AG04450 (cell line): ENCODE measurements around the gene MOGAT2. TPM values are rescaled to one million over a fixed set of nuclear protein-coding genes. Genes with fewer than 3 reads are reported as not detected.

Source experiments
- CTCF ChIA-PET: fragments of 300-600, 350-600 bp; formaldehyde crosslinking; extraction: SDS; loops from one replicate; lab custom pipeline; 2022; ENCODE audit warnings: antibody characterized with exemption, inconsistent platforms; lab: Charles Lee
- POLR2A ChIA-PET: fragments of 350-600 bp; formaldehyde crosslinking; extraction: SDS; loops from one replicate; lab custom pipeline; 2021; ENCODE audit warnings: antibody characterized with exemption, inconsistent platforms; lab: Yijun Ruan, JAX
- DNase-seq: peaks from one replicate; pipeline ENCODE4 v3.0.0-alpha.2; 2011; ENCODE audit warnings: low read depth, low spot score
- H3K27ac ChIP-seq: one replicate; pipeline ENCODE4 v1.5.1; 2012; ENCODE audit warnings: low read depth, low read length, control low read depth
- H3K27me3 ChIP-seq: one replicate; pipeline ENCODE4 v1.6.0; 2012; ENCODE audit warnings: low read length; ENCODE audit not compliant: control insufficient read depth, insufficient read depth
- H3K4me3 ChIP-seq: 2 replicates; pipeline ENCODE4 v1.5.1; 2011; ENCODE audit warnings: mild to moderate bottlenecking, low read depth, low read length, control low read depth
- H3K9me3 ChIP-seq: 2 replicates; pipeline ENCODE4 v1.5.1; 2012; ENCODE audit warnings: low read length; ENCODE audit not compliant: control insufficient read depth, insufficient read depth
- polyA plus RNA-seq: library from polyadenylated mRNA; depleted of rRNA; stranded (reverse); fragments of >200 nt; gene quantifications from 2 replicates; pipeline ENCODE4 v1.2.3, GENCODE V29; 2011
- TF ChIP-seq, protein P1 (sequence below): IDR thresholded peaks from 2 replicates; pipeline ENCODE4 v1.5.1; 2011; ENCODE audit warnings: low read depth, low read length, control low read depth, inconsistent platforms

Gene MOGAT2
- polyA plus RNA-seq, 1 experiment, result not detected

DNA sequence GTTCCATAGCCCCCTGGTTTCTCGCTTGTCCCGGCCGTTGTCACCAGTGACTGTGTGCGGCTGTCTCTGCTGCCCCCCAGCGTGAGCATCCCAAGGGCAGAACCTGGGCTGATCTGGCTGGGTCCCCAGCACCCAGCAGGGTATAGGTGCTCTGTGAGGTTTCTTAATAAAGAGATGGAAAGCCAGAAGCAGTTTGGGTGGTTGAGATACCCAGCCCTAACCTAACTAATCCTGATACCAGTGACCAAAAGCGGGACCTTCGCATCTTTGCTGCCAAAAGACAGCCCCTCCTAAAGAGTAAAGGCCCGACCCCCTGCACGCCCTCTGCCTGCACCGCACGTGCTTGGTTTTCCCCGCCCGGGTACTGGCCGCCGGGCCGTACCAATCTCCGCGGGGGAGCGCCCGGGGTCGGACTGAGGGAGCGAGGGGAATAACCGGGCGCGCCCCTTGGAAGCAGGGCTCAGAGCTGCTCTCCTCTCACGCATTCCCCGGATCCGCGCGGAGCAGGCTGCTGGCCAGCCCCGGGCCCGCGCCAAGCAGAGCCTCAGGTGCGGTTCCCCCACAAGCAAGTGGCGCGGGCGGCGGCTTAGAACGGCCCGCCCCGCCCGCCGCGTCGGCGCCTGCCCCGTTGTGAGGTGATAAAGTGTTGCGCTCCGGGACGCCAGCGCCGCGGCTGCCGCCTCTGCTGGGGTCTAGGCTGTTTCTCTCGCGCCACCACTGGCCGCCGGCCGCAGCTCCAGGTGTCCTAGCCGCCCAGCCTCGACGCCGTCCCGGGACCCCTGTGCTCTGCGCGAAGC is 50.7 kb downstream of the MOGAT2 start, which contains the start of gene DGAT2:
DGAT2 (plus strand) TSS at position 667 of the 797 bp plus-strand sequence. CDS start 214 bp downstream, outside the sequence.
- H3K4me3 ChIP-seq, result peak within 1 kb of the TSS; percentile 54
- H3K9me3 ChIP-seq, result no peaks in the 10 kb centered on the region; the same call in 1 of the 2 replicates
- no peak within 1 kb of the TSS for H3K27ac ChIP-seq
- H3K27me3 ChIP-seq, result peaks cover 57% of the 10 kb centered on the region
- CTCF ChIA-PET, result interaction anchor here (0.6 to 1.0 kb wide), 2 partner anchors 45 to 221 kb away, joined by 3 read pairs; no protein-coding TSS in a partner anchor
- TF ChIP-seq, protein P1, sequence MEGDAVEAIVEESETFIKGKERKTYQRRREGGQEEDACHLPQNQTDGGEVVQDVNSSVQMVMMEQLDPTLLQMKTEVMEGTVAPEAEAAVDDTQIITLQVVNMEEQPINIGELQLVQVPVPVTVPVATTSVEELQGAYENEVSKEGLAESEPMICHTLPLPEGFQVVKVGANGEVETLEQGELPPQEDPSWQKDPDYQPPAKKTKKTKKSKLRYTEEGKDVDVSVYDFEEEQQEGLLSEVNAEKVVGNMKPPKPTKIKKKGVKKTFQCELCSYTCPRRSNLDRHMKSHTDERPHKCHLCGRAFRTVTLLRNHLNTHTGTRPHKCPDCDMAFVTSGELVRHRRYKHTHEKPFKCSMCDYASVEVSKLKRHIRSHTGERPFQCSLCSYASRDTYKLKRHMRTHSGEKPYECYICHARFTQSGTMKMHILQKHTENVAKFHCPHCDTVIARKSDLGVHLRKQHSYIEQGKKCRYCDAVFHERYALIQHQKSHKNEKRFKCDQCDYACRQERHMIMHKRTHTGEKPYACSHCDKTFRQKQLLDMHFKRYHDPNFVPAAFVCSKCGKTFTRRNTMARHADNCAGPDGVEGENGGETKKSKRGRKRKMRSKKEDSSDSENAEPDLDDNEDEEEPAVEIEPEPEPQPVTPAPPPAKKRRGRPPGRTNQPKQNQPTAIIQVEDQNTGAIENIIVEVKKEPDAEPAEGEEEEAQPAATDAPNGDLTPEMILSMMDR, result no peak; the same call in 1 of the 2 replicates
- POLR2A ChIA-PET, result no interaction called here
- DNase-seq, result no peak

DNA sequence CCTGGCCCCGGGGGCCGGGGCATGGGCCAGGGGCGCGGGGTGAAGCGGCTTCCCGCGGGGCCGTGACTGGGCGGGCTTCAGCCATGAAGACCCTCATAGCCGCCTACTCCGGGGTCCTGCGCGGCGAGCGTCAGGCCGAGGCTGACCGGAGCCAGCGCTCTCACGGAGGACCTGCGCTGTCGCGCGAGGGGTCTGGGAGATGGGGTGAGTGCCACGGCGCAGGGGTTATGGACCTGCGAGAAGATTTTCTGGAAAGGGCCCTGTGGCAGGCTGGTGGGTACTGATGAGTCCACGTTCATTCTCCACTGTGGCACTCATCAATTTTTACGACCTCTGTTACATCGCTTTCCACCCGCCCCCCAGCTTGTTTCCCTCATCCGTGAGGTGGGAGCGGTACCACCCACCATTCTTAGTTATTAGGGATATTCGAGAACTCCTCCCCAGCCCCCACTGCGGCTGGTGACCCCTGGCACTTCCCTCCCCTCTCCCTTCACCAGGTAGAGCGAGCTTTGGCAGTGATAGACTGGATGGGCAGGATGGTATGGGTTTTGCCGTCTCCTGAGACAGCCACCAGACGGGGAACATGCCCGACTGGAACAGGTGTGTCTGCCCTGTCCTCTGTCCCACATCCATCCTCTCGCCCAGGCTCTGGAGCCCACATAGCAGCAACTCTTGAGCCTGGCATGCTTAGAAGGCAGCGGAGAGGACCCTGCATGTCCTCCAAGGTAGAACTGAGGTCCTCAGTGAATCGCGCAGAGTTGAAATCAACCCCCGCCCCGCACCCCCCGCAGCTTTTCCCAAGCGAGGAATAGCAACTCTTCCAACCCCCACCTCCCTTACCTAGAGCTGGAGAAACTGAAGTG is 51.5 kb downstream of the MOGAT2 start:
- ChIA-PET CTCF (interaction anchor here (0.6 to 1.0 kb wide), 3 partner anchors 46 to 222 kb away, joined by 3 read pairs; no protein-coding TSS in a partner anchor), POLR2A (no interaction called here)
- no peaks in the 10 kb centered on the region; the same call in 1 of the 2 replicates for H3K9me3 ChIP-seq
- H3K27ac ChIP-seq, result no peak overlapping the region
- DNase-seq, result no peak
- H3K4me3 ChIP-seq, result peak overlapping the region; percentile 54; the same call in 1 of the 2 replicates
- peaks cover 53% of the 10 kb centered on the region for H3K27me3 ChIP-seq
- TF ChIP-seq, protein P1, result no peak

DNA sequence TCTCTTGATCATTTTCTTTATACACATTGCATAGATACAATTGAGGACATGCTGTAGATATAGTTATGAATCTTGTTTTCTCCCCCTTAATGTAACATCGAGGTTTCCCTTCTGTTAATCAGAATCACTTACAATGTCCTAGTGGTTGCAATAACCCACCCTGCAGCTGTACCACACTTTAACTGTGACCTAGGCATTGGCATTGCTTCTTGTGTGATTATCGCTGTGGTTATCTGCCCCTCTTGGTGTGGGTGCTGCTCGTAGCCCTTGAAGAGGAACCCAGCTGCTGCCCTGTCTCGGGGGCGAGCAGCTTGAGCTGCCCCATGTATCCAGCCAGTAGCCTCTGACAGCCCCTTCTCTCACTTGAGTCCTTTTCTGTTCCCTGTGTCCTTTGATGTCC is 52.5 kb downstream of the MOGAT2 start:
- Histone ChIP-seq H3K9me3 (no peaks in the 10 kb centered on the region; the same call in 1 of the 2 replicates), H3K27ac (no peak overlapping the region), H3K27me3 (peaks cover 48% of the 10 kb centered on the region), H3K4me3 (no peak overlapping the region)
- ChIA-PET POLR2A (no interaction called here), CTCF (interaction anchor here (0.6 kb wide), 1 partner anchor 52 kb away, joined by 3 read pairs; no protein-coding TSS in a partner anchor)
- TF ChIP-seq, protein P1, result no peak
- no peak for DNase-seq

DNA sequence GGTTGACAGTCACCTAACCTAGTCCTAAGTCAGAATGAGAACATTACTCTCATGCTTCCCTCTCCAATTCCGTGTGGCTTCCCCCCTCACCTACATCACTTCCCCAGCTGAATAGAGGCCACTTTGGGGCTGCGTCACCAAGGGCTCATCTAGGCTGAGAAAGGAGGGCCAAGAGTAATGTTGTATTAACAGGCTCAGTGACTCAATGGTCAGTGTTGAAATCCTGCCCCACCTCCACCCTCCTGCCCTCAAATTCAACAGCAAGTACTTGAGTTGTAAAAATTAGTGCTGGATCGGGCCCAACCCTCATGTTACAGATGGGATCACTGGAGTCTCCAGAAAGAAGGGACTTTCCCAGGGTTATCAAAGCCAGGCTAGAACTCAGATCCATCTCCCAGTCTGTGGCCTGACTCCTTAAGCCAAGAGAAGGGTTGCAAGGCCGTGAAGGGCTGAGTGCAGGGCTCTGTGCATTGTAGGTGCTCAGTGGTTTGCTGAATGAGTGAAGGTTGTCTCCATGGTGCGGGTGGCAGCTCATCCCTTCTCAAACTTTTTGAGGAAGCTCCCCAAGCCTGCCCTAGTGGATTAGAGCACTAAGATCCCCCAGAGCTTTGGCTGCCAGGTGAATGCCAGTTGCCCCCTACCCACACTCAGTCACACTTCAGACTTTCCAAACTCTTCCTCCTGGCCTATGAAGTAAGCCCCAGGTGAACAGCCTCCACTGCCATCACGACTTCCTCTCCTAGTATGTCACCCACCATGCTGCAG is 54.2 kb downstream of the MOGAT2 start:
- no peaks in the 10 kb centered on the region; the same call in 1 of the 2 replicates for H3K9me3 ChIP-seq
- ChIA-PET POLR2A (no interaction called here), CTCF (no interaction called here)
- TF ChIP-seq, protein P1, result no peak
- peaks cover 50% of the 10 kb centered on the region for H3K27me3 ChIP-seq
- DNase-seq, result peak; percentile 18
- H3K4me3 ChIP-seq, result no peak overlapping the region
- H3K27ac ChIP-seq, result no peak overlapping the region
